GM12801 (cell line): ENCODE results near the gene ZFP91.

ENCODE experiments used
- CTCF ChIP-seq: IDR thresholded peaks from one replicate; pipeline ENCODE4 v1.5.1; 2011; ENCODE audit warnings: control low read depth; ENCODE audit not compliant: insufficient read length; ENCODE audit errors: extremely low read depth

ZFP91 gene

GRCh38 chr11:58609723-58610122 is 30.9 kb downstream of the ZFP91 start:
- TF ChIP-seq CTCF = no peak

DNA sequence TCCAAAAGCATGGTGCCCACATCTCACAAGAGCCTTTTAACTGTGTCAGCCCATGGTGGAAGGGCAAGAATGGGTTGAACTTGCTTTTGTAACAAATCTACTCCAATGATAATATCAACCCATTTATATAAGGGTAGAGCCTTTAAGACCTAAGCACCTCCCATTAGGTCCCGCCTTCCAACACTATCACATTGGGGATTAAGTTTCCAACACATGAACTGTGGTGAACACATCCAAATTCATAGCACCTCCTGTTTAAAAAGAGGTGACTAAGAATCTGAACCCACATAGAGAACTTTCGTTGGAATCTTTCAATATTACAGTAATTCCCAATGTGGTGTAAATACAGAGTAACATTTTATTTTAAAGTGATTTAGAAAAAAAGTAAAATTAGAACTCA is 34.4 kb downstream of the ZFP91 start:
- no peak for TF ChIP-seq CTCF

GRCh38 chr11:58615559-58615958 is 36.7 kb downstream of the ZFP91 start:
- TF ChIP-seq CTCF = no peak

- no peak for TF ChIP-seq CTCF
Measured at GRCh38 chr11:58616594-58616993, 37.7 kb downstream of the ZFP91 start.

- no peak for TF ChIP-seq CTCF
Measured at GRCh38 chr11:58617976-58618557, 39.2 kb downstream of the ZFP91 start.

DNA sequence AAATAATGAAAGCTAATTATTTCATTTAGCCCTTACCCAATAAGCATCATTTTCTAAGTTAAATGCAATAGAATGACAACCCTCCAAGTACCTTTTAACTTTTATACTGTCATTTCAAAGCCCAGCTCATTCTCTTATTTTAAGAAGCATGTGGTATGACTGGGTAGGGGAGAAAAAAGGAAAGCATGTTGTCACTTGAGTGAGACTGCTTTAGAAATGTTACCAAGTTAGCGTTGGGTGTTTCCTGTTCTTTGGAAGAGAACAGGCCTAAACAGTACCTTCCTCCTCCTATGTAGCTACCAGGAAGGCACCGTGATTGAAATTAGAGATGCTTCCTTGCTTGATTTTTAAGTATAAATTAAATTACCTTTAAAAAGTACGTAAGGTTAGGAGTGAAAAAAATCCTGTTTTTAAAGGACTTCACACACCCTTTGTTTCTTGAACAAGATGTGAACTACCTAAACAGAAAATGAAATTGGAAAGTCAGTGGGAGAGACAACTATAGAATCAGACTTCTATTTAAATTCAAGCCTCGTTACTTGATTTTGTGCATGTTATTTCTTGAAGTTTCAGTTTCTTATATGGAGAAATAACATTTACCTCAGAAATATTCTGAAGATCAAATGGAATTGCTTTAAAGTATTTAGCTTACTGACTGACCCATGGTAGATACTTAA is 42.9 kb downstream of the ZFP91 start:
- TF ChIP-seq CTCF = no peak

GRCh38 chr11:58622344-58622743 is 43.5 kb downstream of the ZFP91 start, which contains the start of gene CNTF:
Gene CNTF, plus strand, starts transcription at chr11:58622665. Its CDS starts 88 bp downstream, at chr11:58622753.
- no peak for TF ChIP-seq CTCF

GRCh38 chr11:58625086-58625485 is 46.2 kb downstream of the ZFP91 start:
- no peak for TF ChIP-seq CTCF
